ENCODE data around the gene TICAM1. TPM values are rescaled to one million over a fixed set of nuclear protein-coding genes. Genes with fewer than 3 reads are reported as not detected.

Gene TICAM1
- total and polyA plus RNA-seq, 10 of the 15 experiments (the other 5 are each of a cell fraction or from before 2014, with no cell fraction given), result 0.31 to 31.1 (median 5.3) TPM

GRCh38 chr19:4775627-4776152 is 55.8 kb downstream of the TICAM1 start:
- SMC1A ChIA-PET (ENCODE audit: uncharacterized antibody, unreplicated experiment), result no interaction called here
- no TSS peak for BruUV-seq (replicated peaks)

More at GRCh38 chr19:4775627-4776152, 55.8 kb downstream of the TICAM1 start:
- POLR2A ChIA-PET, result interaction anchor here (0.7 kb wide), 1 partner anchor 102 kb away, joined by 3 read pairs; no protein-coding TSS in a partner anchor
- in situ Hi-C loops (cut with MboI), result no loop called here
- intact Hi-C loops (cut with micrococcal nuclease; ENCODE audit: unreplicated experiment), result no loop called here
- Histone ChIP-seq H4K20me1 (ENCODE audit: control insufficient read depth, insufficient read depth) (no peaks in the 10 kb centered on the region), H3K9ac (ENCODE audit: control insufficient read depth, insufficient read depth, low read length) (no peak overlapping the region), H3K4me2 (ENCODE audit: control insufficient read depth, insufficient read depth) (no peak overlapping the region), H3K4me1 (ENCODE audit: control insufficient read depth, insufficient read depth, low read length) (no peaks in the 10 kb centered on the region), H3K27ac (ENCODE audit: control insufficient read depth, insufficient read depth) (no peak overlapping the region), H3K9me3 (replicated peaks; ENCODE audit: control insufficient read depth, insufficient read depth, low read length) (no peaks in the 10 kb centered on the region; the same call in 2 of the 3 replicates), H3K79me2 (ENCODE audit: control insufficient read depth, insufficient read depth, low read length) (no peaks in the 10 kb centered on the region), H3K36me3 (ENCODE audit: control insufficient read depth in 2 of 2, insufficient read depth in 2 of 2, low read length in 1 of 2) (no peaks in the 10 kb centered on the region), H3K27me3 (replicated peaks in 1 of 2; ENCODE audit: control insufficient read depth in 2 of 2, insufficient read depth in 2 of 2, low read length in 1 of 2) (no peaks in the 10 kb centered on the region; a peak in 1 of 4 replicates), H2AFZ (ENCODE audit: control insufficient read depth, low read depth, low read length) (no peak overlapping the region), H3K4me3 (no peak overlapping the region)
- RAD21 ChIA-PET (ENCODE audit: unreplicated experiment), result no interaction called here
- WGBS (ENCODE audit: insufficient coverage, insufficient replicate concordance, low lambda C conversion rate, missing lambda C conversion rate), result 10% methylated on average over 5 of the region's 5 CpGs
- FAIRE-seq, result no peak
- no peak for TF ChIP-seq POLR2AphosphoS2 (IDR thresholded peaks at IDR 0.05; ENCODE audit: low read depth, low read length)
- no peak for TF ChIP-seq WRNIP1 (IDR thresholded peaks at IDR 0.05; ENCODE audit: borderline replicate concordance, low read depth, low read length)
- TF ChIP-seq ETV6 (conservative IDR thresholded peaks at IDR 0.05 in 1 of 2, IDR thresholded peaks at IDR 0.05 in 1 of 2; ENCODE audit: borderline replicate concordance in 1 of 2, low read depth in 1 of 2), result no peak
- TF ChIP-seq, protein P1, sequence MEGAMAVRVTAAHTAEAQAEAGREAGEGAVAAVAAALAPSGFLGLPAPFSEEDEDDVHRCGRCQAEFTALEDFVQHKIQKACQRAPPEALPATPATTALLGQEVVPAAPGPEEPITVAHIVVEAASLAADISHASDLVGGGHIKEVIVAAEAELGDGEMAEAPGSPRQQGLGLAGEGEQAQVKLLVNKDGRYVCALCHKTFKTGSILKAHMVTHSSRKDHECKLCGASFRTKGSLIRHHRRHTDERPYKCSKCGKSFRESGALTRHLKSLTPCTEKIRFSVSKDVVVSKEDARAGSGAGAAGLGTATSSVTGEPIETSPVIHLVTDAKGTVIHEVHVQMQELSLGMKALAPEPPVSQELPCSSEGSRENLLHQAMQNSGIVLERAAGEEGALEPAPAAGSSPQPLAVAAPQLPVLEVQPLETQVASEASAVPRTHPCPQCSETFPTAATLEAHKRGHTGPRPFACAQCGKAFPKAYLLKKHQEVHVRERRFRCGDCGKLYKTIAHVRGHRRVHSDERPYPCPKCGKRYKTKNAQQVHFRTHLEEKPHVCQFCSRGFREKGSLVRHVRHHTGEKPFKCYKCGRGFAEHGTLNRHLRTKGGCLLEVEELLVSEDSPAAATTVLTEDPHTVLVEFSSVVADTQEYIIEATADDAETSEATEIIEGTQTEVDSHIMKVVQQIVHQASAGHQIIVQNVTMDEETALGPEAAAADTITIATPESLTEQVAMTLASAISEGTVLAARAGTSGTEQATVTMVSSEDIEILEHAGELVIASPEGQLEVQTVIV (IDR thresholded peaks at IDR 0.05; ENCODE audit: borderline replicate concordance, partially characterized antibody), result no peak
- CTCF ChIA-PET, result interaction anchor here (1.6 kb wide), 1 partner anchor 44 kb away, joined by 4 read pairs; no protein-coding TSS in a partner anchor
- no peak for DNase-seq (ENCODE audit: low read depth, low spot score)
- ATAC-seq, result no peak
